CD4-positive, alpha-beta T cell treated with Interleukin-4 for 1 hour (primary cell): Measurements from ENCODE around the gene CFAP107.
"Not testable (repeated sequence)": the region's sequence is repeated elsewhere in the genome, so short reads cannot be mapped to it uniquely, and the experiment has no call there.

Experiments used
- DNase-seq, 2 donors: peaks; one replicate each; pipeline ENCODE4 v3.0.0-alpha.2; 2020 to 2022

The CFAP107 gene, protein sequence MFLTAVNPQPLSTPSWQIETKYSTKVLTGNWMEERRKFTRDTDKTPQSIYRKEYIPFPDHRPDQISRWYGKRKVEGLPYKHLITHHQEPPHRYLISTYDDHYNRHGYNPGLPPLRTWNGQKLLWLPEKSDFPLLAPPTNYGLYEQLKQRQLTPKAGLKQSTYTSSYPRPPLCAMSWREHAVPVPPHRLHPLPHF

DNA sequence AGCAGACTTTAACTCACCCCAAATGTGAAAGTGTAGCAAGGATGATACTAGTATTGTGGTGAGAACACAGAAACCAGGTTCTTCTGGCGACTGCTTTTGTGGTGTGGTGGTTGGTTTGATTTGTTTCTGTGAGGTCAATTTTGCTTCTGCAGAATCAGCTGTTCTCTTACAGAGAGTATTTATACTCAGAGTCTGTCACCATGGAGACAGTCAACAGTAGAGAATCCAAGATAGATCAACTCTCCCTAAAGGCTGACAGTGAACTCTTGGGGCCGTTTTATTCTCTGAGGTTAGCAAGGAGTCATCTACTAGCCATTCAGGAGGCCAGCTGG lies at the start of gene CFAP107:
Gene CFAP107, plus strand, starts transcription at position 209 of the 332 bp plus-strand sequence. CDS start 231 bp downstream, outside the sequence.
- DNase-seq, result no peak

DNA sequence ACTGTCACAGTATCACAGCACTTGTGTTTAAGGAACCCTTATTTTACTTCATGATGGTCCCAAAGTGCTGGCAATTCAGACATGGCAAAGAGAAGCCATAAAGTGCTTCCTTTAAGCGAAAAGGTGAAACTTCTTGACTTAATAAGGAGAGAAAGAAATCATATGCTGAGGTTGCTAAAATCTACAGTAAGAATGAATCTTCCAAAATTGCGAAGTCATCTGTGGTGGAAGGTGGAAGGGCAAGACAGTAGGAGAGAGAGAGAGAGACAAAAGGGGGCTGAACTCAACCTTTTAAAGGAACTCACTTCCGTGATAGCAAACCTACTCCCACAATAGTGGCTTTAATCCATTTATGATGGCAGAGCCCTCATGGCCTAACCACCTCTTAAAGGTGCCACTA lies 49.3 kb upstream of the CFAP107 start:
- DNase-seq, result no peak

DNA sequence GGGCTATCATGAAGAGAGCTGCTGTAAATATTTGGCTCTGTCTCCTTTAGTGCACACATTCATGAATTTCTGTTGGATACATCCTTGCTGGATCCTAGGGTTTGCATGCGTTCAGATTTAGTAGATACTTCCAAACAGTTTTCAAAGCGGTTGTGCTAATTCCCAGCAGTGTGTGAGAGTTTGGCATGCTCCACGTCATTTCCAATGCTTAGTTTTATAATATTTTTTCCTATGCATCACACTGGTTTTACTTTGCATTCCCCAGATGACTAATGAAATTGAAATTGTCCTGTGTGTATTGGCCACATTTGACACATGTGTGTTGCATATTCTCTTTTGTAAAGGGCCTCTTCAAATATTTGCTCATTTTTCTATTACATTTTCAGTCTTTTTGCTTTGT lies 48.6 kb upstream of the CFAP107 start:
- DNase-seq, result no peak

DNA sequence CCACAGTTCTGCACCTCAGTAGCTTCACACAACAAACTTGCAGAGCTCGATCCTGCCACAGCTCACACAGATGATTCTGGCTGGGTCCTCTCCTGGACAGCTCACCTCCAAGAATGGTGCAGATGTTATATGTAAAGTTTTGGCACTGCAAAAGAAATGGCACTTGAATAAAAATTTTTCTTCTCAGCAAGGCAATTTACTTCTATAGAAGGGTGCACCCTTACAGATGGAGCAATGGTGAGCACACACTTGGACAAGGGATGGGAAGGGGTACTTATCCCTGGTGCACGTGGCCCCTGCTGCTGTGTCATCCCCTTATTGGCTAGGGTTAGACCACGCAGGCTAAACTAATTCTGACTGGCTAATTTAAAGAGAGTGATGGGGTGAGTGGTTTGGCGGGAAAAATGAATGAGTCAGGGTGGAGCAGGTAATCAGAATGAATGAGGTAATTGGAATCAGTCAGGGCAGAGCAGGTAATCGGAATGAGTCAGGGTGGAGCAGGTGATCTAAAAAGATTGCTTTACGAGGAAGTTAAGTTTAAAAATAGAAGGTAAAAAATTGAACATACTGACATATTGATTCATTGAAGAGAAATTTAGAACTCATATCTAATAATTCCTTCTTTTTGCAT lies 42.1 kb upstream of the CFAP107 start:
- DNase-seq, result no peak

DNA sequence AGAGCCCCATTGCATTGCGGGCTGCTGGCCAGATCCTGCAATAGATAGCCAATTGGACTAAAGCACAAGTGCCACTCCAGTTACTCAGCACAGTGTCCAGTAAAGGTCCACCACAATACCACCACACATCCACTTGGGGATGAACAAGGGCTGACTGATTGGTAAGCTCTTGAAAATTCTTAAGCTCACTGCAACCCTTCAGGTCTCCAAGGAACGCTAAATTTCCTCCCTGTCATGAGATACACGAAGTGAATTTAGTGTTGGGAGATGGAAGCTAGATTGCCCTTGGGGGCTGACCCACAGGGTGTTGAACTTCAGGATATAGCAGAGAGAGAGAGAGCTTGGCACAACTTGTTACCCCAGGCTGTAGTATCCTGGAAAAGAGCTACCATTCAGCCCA lies 39.9 kb upstream of the CFAP107 start:
- DNase-seq, result no peak

DNA sequence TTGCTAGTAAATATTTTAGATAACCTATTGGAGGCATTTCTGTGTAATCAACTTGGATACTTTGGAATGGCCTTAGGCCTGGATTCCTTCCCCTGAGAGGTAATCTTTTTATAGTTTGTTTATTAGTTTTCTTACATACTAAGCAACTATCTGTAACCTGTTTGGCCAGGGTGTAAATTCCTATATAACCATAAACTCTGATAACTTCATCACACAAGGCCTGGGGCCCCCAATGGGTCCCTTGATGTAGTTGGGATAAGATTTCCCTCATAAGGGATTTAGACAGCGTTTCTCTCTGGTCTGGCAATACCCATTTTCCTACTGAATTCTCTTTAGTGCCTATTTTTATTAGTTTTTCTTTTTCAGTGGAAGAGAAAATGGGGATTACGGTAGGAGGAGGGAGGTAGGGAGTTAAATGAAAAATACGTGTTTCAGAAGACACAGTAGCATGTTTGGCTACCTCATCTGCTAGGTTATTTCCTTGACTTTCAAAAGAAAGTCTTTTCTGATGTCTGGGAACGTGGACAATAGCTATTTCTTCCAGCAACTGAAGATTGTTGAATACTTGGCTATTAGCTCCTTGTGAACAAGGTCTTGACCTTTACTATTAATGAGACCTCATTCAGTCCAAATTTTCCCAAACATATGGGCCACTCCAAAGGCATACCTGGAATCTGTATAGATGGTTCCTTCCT lies 37.5 kb upstream of the CFAP107 start:
- no peak for DNase-seq

DNA sequence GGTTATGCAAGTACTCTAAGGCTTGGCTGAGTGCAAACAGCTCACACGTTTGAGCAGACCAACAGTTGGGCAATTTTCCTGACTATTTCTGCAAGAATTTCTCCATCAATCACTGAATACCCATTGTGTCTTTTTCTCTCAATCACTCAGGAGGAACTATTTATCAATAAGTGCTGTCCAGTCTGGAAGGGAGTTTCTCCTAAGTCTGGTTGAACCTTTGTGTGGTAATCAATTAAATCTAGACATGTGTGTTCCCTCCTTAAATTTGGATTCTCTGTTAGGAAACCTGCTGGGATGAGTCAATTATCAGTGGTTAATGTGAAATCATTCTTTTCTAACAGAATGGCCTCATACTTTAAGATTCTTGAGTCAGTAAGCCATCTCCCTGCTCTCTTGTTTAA lies 36.9 kb upstream of the CFAP107 start:
- no peak for DNase-seq

DNA sequence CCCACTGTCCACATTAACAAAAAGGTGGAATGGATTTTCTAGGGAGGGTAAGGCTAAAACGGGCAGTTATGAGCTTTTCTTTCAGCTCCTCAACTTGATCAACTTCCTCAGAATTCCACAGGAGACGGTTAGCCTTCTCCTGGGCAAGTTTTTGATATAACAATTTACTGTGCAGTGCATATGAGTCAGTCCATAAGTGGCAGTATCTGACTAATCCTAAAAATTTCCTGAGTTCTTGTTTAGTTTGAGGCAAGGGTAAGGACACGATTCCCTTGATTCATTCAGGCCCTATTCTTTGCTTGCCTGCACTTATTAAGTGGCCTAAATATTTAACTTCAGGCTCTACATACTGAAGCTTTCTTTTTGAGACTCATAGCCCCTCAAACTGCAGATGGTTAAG lies 36.3 kb upstream of the CFAP107 start:
- no peak for DNase-seq

DNA sequence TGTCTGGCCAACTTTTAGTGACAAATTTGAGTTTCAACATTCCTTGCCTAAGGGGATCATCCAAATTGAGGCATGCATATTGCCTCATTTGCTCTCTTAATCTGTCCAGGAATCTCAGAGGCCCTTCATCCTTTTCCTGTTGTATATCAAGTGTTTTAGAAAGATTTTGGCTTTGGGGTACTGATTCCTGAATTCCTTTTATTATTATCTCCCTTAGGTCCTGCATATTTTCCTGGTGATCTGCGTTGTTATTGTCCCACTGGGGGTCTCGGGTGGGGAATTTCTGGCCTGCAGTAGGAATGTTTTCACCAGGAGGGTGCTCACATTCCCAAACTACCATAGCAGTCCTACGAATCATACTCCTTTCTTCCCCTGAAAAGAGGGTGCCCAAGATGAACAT lies 34.5 kb upstream of the CFAP107 start:
- no peak for DNase-seq

DNA sequence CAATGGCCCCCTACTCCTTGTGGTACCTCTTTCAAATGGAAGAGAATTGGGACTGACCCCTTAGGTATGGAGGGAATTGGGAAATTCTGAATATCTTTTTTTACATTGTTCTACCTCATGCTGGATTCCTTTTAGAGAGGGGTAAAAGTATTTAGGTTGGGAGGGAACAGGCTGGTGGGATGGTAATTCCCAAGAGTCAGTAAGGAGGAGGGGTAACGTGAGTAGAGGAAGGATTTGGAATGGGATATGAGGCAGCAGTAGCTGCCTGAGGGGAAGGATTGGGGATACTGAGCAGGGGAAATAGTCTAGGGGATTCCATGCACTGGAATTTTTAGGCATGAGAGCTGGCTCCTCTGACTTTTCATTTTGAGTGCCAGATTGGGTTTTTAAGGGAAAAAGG lies 33.9 kb upstream of the CFAP107 start:
- no peak for DNase-seq

DNA sequence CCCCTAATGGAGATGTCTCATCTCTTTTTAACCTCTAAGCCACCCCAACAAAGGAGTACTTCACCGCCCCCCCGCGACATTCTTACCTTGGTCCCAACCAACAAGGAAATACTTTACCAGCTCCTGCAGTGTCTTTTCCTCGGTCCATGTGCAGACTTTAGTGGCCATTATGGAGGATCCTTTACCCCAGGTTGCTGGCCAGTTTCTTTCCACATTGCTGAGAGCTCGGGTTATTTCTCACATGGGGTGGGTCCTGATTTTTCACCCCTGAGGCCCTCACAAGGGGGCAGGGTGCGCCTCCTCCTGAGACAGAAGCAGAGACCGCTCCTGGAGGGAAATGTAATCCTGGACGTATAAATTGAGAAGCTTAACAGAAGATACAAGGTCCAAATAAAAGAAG lies 33.1 kb upstream of the CFAP107 start:
- DNase-seq, result no peak

DNA sequence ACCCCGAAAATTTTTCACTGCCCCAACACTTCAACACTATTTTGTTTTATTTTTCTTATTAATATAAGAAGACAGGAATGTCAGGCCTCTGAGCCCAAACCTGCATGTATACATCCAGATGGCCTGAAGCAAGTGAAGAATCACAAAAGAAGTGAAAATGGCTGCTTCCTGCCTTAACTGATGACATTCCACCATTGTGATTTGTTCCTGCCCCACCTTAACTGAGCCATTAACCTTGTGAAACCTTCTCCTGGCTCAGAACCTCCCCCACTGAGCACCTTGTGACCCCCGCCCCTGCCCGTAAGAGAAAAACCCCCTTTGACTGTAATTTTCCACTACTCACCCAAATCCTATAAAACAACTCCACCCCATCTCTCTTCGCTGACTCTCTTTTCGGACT lies 32.3 kb upstream of the CFAP107 start:
- DNase-seq, result not testable (repeated sequence)

DNA sequence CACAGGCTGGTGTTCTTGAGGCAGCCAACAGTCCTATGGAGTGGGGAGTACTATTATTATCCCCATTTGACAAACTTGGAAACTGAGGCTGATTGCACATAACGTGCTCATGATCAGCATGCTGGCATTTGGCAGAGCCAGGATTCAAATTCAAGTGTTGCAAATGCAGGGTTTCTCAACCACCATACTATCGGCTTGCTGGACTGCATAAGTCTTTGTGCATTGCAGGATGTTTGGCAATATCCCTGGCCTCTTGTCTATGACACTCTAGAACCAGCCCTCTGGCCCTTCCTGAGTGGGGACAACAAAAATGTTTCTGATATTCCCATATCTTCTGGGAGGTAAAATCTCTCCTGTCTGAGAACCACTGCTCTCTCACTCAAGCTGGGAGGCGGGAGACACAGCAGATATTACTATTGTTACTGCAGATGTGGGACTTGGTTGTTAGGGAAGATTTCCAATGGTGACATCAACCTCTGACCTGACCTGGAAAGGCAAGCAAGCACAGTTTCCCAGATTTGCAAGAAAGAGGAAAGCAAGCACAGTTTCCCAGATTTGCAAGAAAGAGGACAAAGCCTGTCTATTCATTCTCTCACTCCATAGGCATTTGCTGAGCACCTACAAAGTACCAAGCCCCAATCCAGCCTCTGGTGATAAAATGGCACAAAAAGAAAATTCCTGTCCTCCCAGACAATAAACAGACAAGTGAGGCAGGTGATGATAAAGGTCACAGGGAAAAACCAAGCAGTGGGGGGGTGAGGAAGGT lies 31.1 kb upstream of the CFAP107 start:
- no peak for DNase-seq

DNA sequence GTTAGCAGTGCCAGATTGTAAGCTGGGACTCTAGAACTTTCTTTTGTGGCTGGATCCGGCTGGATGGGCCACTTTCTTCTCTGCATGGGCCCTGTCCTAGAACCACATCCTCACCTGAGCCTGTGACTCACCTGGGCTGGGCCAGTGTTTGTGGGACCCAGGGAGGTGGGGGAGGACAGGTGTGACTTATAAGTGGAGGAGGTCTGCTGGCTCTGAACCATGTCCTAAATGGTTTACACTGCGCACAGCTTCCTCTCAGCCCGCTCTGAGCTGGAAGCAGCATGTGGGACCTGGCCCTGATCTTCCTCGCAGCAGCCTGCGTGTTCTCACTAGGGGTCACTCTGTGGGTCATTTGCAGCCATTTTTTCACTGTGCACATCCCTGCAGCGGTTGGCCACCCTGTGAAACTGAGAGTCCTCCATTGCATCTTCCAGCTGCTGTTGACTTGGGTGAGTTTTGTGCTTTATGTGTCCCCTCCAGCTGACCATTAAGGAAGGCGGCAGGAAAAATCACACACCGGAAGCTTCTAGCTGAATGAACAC lies 30.0 kb upstream of the CFAP107 start, which contains the start of gene AADACL3:
Gene AADACL3, plus strand, starts transcription at position 215 of the 542 bp plus-strand sequence. Its CDS starts 67 bp downstream, at position 282.
- no peak for DNase-seq

DNA sequence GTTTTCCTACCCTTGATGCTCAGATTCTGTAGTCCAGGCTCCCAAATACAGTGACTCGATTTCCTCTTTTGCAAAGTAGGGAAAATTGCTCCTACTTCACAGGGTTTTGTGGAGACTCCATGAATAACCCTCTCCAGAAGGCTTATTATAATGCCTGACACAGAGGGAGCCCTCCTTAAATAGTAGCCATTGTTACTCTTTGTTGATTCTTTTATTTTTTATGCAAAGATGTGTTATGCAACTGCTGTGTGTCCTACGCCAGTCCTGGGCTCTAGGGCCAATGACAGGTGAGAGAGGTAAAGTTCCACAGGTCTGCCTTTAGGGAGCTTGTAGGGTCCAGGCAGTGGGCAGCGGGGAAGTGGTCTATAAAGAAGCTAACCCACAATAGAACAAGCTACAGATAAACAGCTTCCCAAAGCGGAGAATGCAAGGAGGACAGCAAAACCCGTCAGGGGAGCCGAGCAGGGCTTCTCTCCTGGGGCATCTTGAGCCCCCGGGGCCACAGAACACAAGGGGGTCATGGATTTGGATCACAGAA lies 28.6 kb upstream of the CFAP107 start:
- no peak for DNase-seq

DNA sequence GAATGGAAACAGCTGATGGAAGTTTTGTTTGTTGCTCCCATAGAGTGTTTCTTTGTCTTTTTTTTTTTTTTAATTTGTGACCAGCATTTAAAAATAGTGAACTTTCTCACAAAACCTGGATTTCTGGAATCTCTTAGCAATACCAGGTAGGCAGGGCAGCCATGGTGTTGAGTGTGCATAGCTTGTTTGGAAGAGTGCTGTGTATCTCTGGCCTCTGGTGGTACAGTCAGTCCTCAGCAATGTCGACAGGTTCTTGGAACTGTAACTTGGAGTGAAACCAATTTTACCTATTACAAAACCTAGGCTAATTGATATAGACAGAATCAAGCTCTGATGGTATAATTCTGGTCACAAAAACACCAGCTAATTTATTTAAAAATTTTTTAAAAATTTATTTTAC lies 23.4 kb upstream of the CFAP107 start:
- no peak for DNase-seq

DNA sequence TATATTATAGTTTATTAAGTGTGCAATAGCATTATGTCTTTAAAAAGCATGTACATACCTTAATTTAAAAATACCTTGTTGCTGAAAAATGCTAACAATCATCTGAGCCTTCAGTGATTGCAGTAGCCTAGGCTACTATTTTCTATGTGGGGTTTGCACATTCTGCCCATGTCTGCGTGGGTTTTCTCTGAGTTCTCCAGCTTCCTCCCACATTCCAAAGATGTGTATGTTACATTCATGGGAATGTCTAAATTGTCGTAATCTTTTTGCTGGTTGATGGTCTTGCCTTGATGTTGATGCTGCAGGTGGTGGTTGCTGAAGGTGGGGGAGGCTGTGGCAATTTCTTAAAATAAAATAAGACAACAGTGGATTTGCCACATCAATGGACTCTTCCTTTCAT lies 17.6 kb upstream of the CFAP107 start:
- DNase-seq, result no peak

DNA sequence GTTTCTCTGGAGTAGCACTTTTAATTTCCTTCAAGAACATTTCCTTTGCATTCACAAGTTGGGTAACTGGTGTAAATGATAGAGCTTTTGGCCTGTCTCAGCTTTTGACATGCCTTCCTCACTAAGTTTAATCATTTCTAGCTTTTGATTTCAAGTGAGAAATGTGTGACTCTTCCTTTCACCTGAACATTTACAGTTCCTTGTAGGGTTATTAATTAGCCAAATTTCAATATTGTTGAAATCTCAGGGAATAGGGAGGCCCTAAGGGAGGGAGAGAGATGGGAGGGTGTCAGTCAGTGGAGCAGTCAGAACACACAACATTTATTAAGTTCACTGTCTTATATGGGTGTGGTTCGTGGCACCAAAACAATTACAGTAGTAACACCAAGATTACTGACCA lies 15.8 kb upstream of the CFAP107 start:
- no peak for DNase-seq

DNA sequence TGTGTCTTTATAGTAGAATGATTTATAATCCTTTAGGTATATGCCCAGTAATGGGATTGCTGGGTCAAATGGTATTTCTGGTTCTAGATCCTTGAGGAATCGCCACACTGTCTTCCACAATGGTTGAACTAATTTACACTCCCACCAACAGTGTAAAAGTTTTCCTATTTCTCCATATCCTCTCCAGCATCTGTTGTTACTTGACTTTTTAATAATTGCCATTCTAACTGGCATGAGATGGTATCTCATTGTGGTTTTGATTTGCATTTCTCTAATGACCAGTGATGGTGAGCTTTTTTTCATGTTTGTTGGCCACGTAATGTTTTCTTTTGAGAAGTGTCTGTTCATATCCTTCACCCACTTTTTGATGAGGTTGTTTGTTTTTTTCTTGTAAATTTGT lies 14.9 kb upstream of the CFAP107 start:
- not testable (repeated sequence) for DNase-seq

DNA sequence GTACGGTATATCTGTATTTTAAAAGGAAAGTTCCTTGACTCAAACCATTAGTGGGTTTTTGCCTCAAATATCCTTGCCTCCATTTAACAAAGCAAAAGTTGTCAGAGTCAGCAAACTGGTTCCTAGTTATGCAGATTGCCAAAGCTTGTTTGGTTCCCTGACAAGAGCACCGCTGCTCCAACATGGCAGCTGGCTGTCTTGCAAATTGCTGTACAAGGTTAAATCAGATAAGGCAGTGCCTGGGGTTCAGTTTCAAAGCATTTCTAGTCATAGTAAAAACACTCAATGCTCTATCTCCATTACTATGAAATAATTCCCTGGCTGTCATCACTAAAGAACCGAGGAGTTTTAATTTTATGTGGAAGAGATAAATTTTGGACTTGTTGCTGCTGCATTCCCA lies 11.3 kb upstream of the CFAP107 start:
- DNase-seq, result no peak

DNA sequence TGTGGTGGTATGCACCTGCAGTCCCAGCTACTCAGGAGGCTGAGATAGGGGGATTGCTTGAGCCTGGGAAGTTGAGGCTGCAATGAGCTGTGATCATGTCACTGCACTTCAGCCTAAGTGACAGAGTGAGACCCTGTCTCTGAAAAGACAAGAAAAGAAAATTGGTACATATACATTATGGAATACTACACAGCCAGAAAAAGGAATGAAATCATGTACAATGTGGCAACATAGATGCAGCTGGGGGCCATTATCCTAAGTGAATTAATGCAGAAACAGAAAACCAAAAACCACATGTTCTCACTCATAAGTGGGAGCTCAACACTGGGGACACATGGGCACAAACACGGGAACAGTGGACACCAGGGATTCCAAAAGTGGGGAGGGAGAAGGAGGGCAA lies 7.1 kb upstream of the CFAP107 start:
- no peak for DNase-seq

DNA sequence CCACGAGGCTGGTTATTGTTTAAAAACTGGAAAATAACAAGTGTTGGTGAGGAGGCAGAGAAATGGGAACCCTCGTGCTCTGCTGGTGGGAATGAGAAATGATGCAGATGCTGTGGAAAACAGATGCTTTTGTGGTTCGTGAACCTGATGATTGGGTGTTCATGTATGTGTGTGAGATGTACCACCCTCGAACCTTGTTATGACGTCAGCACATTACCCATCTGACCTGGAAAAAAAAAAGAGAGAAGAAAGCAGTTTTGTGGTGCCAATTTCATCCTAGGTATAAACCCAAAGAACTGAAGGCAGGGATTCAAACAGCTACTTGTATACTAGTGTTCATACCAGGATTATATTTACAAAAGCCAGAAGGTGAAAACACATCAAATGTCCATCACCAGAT lies 6.4 kb upstream of the CFAP107 start:
- DNase-seq, result no peak

DNA sequence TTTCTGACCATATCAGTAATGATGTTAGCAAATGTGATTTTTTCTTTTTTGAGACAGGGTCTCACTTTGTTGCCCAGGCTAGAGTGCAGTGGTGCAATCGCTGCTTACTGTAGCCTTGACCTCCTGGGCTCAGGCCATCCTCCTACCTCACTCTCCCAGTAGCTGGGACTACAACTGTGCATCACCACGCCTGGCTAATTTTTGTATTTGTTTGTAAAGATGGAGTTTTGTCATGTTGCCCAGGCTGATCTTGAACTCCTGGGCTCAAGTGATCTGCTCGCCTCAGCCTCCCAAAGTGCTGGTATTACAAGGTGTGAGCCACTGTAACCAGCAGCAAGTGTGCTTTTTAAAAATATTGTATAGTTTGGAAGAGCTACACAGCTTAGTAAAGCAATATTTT lies 4.1 kb upstream of the CFAP107 start:
- no peak for DNase-seq
